ENCODE results near the gene CNOT8.
"Not testable (repeated sequence)": the region's sequence is repeated elsewhere in the genome, so short reads cannot be mapped to it uniquely, and the experiment has no call there.

The CNOT8 gene

GRCh38 chr5:154824070-154824469 is 34.4 kb upstream of the CNOT8 start:
- no peaks in the 10 kb centered on the region for H3K27me3 Mint-ChIP-seq (ENCODE audit: low read depth)
- H3K36me3 Mint-ChIP-seq (ENCODE audit: low read depth) = peaks cover 25% of the 10 kb centered on the region
- no peak overlapping the region for H3K4me3 Mint-ChIP-seq
- H3K27ac Mint-ChIP-seq = no peak overlapping the region
- H3K9me3 Mint-ChIP-seq = no peaks in the 10 kb centered on the region
- H3K4me1 Mint-ChIP-seq (ENCODE audit: low read depth) = peaks cover 33% of the 10 kb centered on the region

GRCh38 chr5:154829181-154829588 is 29.2 kb upstream of the CNOT8 start:
- H3K9me3 Mint-ChIP-seq = no peaks in the 10 kb centered on the region
- H3K4me1 Mint-ChIP-seq (ENCODE audit: low read depth) = peaks cover 39% of the 10 kb centered on the region
- no peak overlapping the region for H3K4me3 Mint-ChIP-seq
- no peaks in the 10 kb centered on the region for H3K27me3 Mint-ChIP-seq (ENCODE audit: low read depth)
- peaks cover 17% of the 10 kb centered on the region for H3K36me3 Mint-ChIP-seq (ENCODE audit: low read depth)
- peak overlapping the region; percentile 78 for H3K27ac Mint-ChIP-seq

GRCh38 chr5:154829589-154830218 is 28.7 kb upstream of the CNOT8 start:
- peaks cover 17% of the 10 kb centered on the region for H3K36me3 Mint-ChIP-seq (ENCODE audit: low read depth)
- H3K9me3 Mint-ChIP-seq = no peaks in the 10 kb centered on the region
- H3K4me1 Mint-ChIP-seq (ENCODE audit: low read depth) = peaks cover 43% of the 10 kb centered on the region
- no peaks in the 10 kb centered on the region for H3K27me3 Mint-ChIP-seq (ENCODE audit: low read depth)
- H3K4me3 Mint-ChIP-seq = peak overlapping the region; percentile 38
- peak overlapping the region; percentile 78 for H3K27ac Mint-ChIP-seq

GRCh38 chr5:154830219-154830595 is 28.2 kb upstream of the CNOT8 start:
- no peaks in the 10 kb centered on the region for H3K9me3 Mint-ChIP-seq
- H3K27me3 Mint-ChIP-seq (ENCODE audit: low read depth) = no peaks in the 10 kb centered on the region
- H3K4me3 Mint-ChIP-seq = peak overlapping the region; percentile 38
- peak overlapping the region; percentile 78 for H3K27ac Mint-ChIP-seq
- H3K36me3 Mint-ChIP-seq (ENCODE audit: low read depth) = peaks cover 17% of the 10 kb centered on the region
- peaks cover 44% of the 10 kb centered on the region for H3K4me1 Mint-ChIP-seq (ENCODE audit: low read depth)

- Mint-ChIP-seq H3K27ac (peak overlapping the region; percentile 78), H3K4me3 (no peak overlapping the region), H3K4me1 (ENCODE audit: low read depth) (peaks cover 43% of the 10 kb centered on the region), H3K9me3 (no peaks in the 10 kb centered on the region), H3K27me3 (ENCODE audit: low read depth) (no peaks in the 10 kb centered on the region), H3K36me3 (ENCODE audit: low read depth) (peaks cover 15% of the 10 kb centered on the region)
Measured at GRCh38 chr5:154830596-154830995, 27.8 kb upstream of the CNOT8 start.

GRCh38 chr5:154831451-154831850 is 27.0 kb upstream of the CNOT8 start:
- peaks cover 12% of the 10 kb centered on the region for H3K36me3 Mint-ChIP-seq (ENCODE audit: low read depth)
- H3K27me3 Mint-ChIP-seq (ENCODE audit: low read depth) = no peaks in the 10 kb centered on the region
- H3K9me3 Mint-ChIP-seq = no peaks in the 10 kb centered on the region
- H3K4me3 Mint-ChIP-seq = no peak overlapping the region
- H3K4me1 Mint-ChIP-seq (ENCODE audit: low read depth) = peaks cover 39% of the 10 kb centered on the region
- H3K27ac Mint-ChIP-seq = no peak overlapping the region

- not testable (repeated sequence) for H3K27me3 Mint-ChIP-seq (ENCODE audit: low read depth); H3K9me3 Mint-ChIP-seq; H3K27ac Mint-ChIP-seq; H3K36me3 Mint-ChIP-seq (ENCODE audit: low read depth); H3K4me3 Mint-ChIP-seq
- H3K4me1 Mint-ChIP-seq (ENCODE audit: low read depth) = peaks cover 36% of the 10 kb centered on the region
Measured at GRCh38 chr5:154832804-154833203, 25.6 kb upstream of the CNOT8 start.

- Mint-ChIP-seq H3K27ac (no peak overlapping the region), H3K4me1 (ENCODE audit: low read depth) (peaks cover 28% of the 10 kb centered on the region), H3K27me3 (ENCODE audit: low read depth) (no peaks in the 10 kb centered on the region), H3K9me3 (no peaks in the 10 kb centered on the region), H3K36me3 (ENCODE audit: low read depth) (peaks cover 7% of the 10 kb centered on the region), H3K4me3 (no peak overlapping the region)
Measured at GRCh38 chr5:154834053-154834452, 24.4 kb upstream of the CNOT8 start.

GRCh38 chr5:154835701-154836052 is 22.8 kb upstream of the CNOT8 start:
- not testable (repeated sequence) for H3K4me3 Mint-ChIP-seq

GRCh38 chr5:154836225-154836624 is 22.2 kb upstream of the CNOT8 start:
- Mint-ChIP-seq H3K36me3 (ENCODE audit: low read depth) (peaks cover 5% of the 10 kb centered on the region), H3K4me1 (ENCODE audit: low read depth) (peaks cover 10% of the 10 kb centered on the region), H3K9me3 (no peaks in the 10 kb centered on the region), H3K27me3 (ENCODE audit: low read depth) (no peaks in the 10 kb centered on the region), H3K4me3 (no peak overlapping the region), H3K27ac (no peak overlapping the region)

More at GRCh38 chr5:154835701-154836052, 22.8 kb upstream of the CNOT8 start:
- not testable (repeated sequence) for H3K9me3 Mint-ChIP-seq; H3K36me3 Mint-ChIP-seq (ENCODE audit: low read depth); H3K27ac Mint-ChIP-seq; H3K27me3 Mint-ChIP-seq (ENCODE audit: low read depth)
- peaks cover 13% of the 10 kb centered on the region for H3K4me1 Mint-ChIP-seq (ENCODE audit: low read depth)

GRCh38 chr5:154837009-154837901 is 21.2 kb upstream of the CNOT8 start:
- H3K27ac Mint-ChIP-seq = no peak overlapping the region
- H3K36me3 Mint-ChIP-seq (ENCODE audit: low read depth) = peaks cover 4% of the 10 kb centered on the region
- no peaks in the 10 kb centered on the region for H3K27me3 Mint-ChIP-seq (ENCODE audit: low read depth)
- peaks cover 9% of the 10 kb centered on the region for H3K4me1 Mint-ChIP-seq (ENCODE audit: low read depth)
- H3K9me3 Mint-ChIP-seq = no peaks in the 10 kb centered on the region
- H3K4me3 Mint-ChIP-seq = no peak overlapping the region

- H3K27ac Mint-ChIP-seq = no peak overlapping the region
- no peak overlapping the region for H3K4me3 Mint-ChIP-seq
- peaks cover 4% of the 10 kb centered on the region for H3K4me1 Mint-ChIP-seq (ENCODE audit: low read depth)
- H3K9me3 Mint-ChIP-seq = no peaks in the 10 kb centered on the region
- no peaks in the 10 kb centered on the region for H3K36me3 Mint-ChIP-seq (ENCODE audit: low read depth)
- no peaks in the 10 kb centered on the region for H3K27me3 Mint-ChIP-seq (ENCODE audit: low read depth)
Measured at GRCh38 chr5:154840435-154841272, 17.8 kb upstream of the CNOT8 start.

- Mint-ChIP-seq H3K9me3 (no peaks in the 10 kb centered on the region), H3K27me3 (ENCODE audit: low read depth) (no peaks in the 10 kb centered on the region), H3K36me3 (ENCODE audit: low read depth) (no peaks in the 10 kb centered on the region), H3K4me3 (no peak overlapping the region), H3K4me1 (ENCODE audit: low read depth) (peaks cover 4% of the 10 kb centered on the region), H3K27ac (no peak overlapping the region)
Measured at GRCh38 chr5:154841273-154841661, 17.2 kb upstream of the CNOT8 start.

- H3K4me3 Mint-ChIP-seq = no peak overlapping the region
- H3K36me3 Mint-ChIP-seq (ENCODE audit: low read depth) = no peaks in the 10 kb centered on the region
- no peak overlapping the region for H3K27ac Mint-ChIP-seq
- no peaks in the 10 kb centered on the region for H3K27me3 Mint-ChIP-seq (ENCODE audit: low read depth)
- no peaks in the 10 kb centered on the region for H3K9me3 Mint-ChIP-seq
- H3K4me1 Mint-ChIP-seq (ENCODE audit: low read depth) = peaks cover 2% of the 10 kb centered on the region
Measured at GRCh38 chr5:154842689-154843530, 15.5 kb upstream of the CNOT8 start.
